HG03066 (cell line): ENCODE results near the gene CCDC192.

ENCODE experiments used
- ATAC-seq: cut with Tn5 transposase; IDR thresholded peaks from one replicate; pipeline ENCODE4 v1.9.1; 2021; ENCODE audit warnings: low read depth; ENCODE audit not compliant: unreplicated experiment

Gene CCDC192

DNA sequence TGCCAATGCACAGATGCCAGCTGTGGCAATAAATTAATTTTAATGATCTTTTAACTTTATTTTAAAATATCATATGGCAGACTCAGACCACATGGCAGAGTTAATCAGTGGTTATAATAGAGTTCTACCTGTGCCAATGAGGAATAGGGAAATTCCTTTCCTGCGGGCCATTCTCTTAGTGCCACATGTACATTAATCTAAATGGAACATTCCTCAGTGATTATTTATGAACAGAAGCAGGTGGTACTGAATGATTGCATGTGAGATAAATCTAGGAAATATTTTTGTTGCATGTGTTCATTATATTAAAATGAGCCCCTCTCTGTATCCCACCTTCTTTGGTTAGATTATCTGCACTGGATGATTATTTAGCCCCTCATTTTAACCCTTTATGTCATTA lies 102.3 kb downstream of the CCDC192 start:
- ATAC-seq, result no peak

DNA sequence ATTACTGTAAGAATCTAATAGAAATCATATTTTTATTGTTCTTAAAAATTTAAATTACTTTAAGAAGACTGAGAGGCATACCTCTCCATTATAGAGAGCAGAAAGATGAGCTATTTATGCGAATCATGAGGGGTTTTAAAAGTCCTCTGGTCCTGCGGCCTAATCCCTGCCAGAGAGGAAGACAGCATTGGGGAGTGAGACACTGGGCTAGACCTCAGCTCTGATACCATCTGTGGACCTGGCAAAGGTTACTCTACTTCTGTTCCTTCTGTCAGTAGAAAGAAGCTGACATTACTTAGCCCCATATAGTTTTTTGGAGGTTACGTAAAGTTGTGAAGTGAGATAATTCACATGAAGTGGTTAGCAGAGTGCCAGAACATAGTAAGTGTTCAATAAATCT lies 103.6 kb downstream of the CCDC192 start:
- ATAC-seq, result no peak

DNA sequence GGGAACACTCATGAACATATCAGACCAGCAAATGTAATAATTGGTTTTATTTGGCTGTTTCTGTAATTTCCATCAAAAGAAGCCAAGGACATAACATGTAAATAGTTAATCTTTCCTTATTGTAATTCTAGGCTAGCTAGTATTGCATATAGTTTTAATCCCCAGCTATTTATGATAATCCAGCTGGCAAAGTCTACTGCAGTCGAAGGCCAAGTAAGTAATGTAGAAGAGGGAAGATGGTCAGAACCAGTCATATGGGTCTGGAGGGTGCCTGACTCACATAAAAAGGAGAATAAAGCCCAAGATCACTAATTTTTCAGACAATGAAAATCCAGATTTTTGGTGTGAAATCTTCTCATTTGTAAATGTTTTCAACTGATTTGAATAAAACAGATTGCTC lies 106.3 kb downstream of the CCDC192 start:
- no peak for ATAC-seq

DNA sequence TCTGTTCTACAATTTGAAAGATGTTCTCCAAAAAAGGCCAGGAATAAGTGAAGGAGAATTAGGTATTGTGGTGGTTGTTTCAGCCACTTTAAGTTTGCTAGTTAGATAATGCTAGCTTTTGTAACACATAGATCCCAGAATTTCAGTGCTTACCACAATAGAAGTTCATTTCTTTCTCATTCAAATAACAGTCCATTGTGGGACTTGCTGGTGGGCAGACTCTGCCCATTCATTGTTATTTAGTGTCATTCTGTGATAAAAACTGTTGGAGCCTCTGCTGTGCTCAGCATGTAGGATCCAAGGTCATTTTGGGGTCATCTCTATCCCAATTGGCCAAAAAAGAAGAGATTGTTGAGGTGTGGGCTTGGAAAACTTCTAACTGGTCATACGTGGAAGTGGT lies 106.8 kb downstream of the CCDC192 start:
- ATAC-seq, result no peak

DNA sequence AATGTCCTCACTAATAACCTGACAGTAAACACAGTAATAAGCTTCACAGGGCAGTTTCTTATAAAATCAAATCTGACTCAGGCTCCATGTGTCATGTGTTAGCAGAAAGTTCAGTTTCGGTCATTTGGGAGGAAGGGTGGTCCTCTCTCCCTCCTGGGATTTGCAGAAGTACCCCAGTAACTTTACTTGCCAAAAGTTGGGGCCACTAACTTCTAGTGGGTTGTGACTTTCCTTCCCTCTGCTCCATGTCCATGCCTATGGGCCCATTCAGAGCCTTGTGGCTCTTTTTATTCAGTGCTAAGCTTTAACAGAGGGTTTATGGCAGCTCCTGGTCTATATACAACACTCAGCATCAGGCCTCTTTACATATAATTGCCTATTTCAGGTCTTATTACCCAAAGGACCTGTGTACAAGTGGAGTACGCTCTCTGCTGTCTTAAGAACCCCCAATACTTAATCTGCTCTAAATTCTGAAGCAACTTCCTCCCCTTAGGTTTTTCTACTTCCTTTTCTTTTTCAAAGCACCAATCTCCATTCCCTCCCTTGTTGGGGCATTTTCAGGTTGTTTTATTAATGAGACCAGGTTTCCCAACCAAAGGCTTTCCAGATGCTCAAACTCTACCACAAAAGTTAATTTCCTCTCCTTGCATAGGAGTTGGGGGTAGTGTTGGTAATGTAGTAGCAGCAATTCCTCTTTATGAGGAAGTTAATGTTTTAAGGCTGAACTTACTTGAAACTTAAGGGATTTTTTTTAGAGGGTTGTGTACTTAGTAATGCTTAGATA lies 107.7 kb downstream of the CCDC192 start:
- ATAC-seq, result no peak

DNA sequence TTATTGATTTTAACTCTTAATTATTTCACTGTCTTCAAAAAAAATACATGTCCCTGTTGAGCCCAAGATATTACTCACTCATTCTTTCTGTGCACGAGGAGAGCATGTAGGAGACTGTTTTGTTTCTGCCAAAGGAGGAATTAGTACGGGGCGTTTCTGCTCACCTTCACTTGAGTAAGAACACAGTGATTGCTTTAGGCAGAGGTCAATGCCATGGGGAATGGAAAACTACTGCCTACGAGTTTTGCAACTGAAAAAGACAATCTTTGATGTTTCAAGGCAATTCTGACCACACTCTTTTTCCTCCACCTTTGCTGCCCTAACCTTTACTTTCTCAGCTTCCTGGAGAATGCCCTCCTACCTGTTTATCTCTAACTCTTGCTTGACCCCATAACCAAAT lies 109.4 kb downstream of the CCDC192 start:
- ATAC-seq, result no peak

DNA sequence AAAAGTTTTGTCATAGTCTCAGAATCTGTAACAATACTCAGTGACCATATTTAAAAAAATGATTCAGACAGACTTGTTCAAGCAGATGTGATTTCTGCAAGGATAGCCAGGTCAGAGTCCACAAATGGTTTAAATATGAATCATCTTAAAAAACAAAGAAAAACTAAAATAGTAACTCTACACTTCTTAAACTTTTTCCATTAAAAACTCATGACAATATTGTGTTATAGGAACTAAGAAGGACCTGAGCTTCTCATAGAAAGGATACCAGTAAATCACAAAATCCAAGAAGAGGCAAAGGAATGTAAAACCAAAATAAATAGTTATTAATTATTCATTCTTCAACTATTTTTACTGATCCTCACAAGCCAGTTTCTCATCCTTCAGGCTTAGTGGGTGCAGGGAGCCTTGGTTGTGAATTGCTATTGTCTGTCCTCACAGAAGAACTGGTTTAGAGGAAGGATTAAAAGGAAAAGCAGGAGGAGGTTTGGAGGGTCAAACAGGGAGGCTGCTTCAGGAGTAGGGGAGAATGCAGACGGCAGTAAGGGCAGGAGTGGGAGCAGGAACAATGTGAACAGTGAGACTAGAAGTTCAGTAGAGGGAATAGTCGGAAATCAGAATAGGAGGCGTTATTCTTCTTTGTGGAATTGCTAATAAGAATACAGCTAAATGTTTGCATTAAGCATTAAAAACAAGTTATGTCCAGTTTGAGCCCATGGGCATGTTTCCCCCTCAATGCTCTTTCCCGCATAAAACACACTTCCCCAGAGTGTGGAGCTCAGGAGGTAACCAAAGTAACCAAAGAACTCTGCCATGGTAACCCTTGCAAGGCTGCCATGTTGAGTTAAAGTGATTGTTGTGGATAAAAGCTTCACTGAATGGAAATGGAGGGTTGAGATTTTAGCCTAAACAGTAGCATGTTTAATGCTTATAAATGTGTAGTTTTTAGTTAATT lies 110.7 kb downstream of the CCDC192 start:
- no peak for ATAC-seq

DNA sequence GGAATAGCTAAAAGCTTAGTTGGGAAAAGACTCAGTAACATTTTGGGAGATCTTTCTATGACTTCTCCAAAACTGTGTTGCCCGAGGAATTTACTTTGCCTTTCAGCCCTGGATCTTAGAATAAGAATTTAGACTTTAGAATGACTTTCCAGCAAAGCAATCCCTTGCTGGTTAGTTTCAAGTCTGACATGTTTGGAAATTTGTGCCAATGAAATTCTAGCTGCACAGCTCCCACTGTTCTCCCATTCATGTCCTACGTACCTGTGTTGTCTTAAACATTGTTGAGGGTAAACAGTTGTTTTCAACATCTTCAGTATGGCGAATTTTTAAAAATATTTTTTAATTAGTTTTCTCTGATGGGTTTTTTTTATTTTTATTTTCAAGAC lies 111.4 kb downstream of the CCDC192 start:
- no peak for ATAC-seq

DNA sequence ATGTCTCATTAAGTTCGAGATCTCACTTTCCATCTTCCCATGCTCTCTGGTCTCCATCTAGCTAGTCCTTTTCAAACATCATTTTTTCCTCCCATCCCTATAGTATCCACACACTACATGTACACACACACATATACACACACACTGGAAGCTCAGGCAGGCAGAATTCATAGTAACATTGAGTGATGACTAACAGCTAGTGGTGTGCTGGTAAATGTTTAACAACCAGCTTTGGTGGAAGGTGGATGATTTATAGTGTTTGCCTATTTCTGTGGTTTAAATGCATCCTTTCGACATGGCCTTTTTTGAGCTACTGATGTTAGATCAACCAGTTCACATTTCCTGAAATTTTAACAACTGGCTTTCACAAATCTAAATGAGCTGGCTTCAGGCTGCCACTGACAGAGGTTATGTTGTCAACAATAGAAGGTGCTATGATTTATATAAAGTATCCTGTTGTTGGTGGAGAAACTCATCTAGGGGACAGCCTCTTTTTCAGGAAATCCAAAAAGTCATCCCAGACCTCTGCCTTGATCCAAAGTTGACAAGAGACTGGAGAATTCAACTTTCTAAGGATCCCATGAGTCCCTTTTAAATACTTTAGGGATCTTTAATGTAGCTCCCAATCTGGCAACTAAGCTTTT lies 117.8 kb downstream of the CCDC192 start:
- peak; percentile 88 for ATAC-seq

DNA sequence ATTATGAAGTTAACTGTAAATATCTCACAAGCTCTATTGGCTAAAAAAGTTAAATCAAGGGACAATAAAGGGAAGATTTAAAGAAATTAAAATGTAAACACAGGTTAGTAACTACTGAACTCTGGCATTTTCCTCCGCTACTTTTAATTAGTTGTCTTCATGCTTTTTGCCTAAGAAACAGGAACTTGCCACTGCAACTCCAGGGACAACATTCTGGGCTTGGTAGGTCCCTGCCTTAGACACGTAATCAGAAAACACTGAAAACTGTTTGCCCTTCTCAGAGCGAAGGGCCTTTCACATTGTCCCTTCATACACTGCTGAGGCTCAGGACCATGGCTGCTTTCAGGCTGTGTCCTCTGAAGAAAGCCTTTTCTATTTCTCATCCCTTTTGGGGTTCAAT lies 118.7 kb downstream of the CCDC192 start:
- ATAC-seq, result no peak

DNA sequence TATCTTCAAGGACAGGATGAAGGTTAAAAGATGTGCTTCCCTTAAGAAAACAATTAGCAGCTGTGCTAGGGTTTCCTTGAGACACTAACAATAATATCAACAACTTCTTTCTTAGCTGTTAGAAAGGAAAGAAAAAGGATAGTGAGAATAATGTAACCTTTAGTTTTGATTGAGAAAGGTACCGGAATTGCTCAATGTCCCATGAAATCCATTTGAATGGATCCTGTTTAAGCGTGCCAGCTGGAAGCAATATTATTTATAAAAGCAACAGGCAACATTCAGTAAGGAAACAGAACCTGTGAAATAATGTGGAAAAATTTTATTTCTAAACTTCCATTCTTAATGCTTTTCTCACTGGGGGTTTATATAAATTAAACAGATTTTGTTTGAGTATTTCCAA lies 120.9 kb downstream of the CCDC192 start:
- no peak for ATAC-seq

DNA sequence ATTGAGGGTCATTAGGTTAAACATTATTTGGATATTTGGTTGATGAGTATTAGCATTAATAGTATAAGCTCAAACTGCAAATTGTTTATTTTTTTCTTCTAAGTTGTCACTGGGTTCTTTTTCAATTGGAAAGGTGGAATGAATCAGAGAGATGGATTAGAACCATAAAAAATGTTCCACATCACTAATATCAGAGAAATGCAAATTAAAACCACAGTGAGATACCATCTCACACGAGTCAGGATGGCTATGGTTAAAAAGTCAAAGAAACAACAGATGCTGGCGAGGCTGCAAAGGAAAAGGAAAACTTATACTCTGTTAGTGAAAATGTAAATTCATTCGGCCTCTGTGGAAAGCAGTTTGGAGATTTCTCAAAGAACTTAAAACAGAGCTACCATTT lies 122.8 kb downstream of the CCDC192 start:
- no peak for ATAC-seq

DNA sequence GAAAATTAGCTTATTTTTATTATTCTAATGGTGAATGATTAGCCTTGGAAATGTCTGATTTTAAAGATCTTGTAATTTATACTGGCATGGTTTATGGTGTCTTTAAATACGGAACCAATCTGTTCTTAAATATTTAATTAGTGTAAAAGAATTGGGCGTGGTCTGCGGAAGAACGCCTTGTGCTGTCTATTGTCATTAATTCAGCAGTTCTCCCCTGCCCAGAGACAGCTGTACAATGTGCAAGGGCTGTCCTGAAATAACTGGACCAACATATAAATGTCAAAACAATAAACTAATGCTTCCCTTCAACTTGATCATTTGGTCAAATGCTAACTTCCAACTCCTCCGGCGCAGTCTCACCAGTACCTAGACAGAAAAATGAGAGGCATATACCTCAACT lies 124.3 kb downstream of the CCDC192 start:
- ATAC-seq, result no peak

DNA sequence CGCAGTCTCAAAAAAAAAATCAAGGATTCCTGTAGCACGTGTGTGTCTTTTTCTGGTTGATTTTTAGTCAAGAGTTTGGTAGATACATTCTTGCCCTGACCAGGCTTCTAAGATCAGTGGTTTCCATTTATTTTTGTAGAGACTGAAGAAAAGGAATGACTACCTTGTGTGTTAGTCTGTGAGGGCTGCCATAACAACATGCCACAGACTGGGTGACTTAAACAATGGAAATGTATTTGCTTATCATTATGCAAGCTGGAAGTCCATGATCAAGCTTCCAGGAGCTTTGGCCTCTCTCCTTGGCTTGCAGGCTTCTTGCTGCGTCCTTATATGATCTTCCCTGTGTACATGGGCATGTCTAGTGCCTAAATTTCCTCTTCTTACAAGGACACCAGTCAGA lies 127.0 kb downstream of the CCDC192 start:
- ATAC-seq, result no peak

DNA sequence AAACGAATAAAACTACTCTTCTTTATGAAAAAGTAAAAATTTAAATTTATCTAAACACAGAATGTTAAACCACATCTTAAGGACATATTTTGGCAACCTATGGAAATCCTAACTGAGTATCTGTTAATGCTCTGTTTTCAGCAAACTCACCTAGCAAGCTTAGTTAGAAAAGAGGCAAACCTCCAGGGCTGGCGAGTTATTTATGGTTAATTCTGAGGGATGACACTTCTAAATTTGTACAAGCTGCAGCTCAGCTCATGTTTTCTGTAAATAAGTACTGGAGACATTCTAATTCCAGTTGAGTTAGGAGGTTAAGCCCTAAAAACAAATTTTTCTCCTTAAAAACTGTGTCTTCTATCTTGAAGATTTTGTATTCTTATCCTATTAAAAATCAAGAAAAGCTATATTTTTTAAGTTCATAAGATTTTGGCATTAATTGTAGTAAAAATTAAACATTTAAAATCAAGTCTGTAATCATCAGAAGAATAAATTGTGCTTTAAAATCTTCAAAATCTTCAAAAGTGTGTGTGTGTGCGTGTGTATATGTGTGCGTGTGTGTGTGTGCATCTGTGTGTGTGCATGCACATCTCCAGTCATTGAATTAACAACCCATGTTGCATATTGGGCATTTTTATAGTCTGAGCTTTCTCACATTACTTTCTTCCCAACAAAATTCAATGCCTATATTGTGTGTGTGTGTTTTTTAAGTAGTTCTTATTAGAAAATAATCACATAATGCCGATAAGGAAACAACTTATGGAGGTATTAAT lies 127.8 kb downstream of the CCDC192 start:
- ATAC-seq, result no peak

DNA sequence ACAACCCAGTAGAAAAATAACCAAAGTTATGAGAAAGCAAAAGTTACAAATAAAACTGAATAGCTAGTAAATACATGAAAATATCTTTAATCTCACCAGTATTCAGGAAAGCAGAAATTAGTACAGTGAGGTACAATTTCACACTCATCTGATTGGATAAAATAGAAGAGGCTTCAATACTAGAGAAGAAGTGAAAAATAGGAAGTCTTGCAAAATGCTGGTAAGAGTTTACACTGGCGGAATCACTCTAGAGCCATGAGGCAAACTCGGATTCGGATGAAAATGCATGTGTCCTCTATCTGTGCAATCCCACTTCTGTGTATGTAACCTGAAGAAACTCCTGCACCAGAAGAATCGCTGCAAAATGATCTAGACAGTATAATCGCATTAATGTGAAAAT lies 128.9 kb downstream of the CCDC192 start:
- no peak for ATAC-seq

DNA sequence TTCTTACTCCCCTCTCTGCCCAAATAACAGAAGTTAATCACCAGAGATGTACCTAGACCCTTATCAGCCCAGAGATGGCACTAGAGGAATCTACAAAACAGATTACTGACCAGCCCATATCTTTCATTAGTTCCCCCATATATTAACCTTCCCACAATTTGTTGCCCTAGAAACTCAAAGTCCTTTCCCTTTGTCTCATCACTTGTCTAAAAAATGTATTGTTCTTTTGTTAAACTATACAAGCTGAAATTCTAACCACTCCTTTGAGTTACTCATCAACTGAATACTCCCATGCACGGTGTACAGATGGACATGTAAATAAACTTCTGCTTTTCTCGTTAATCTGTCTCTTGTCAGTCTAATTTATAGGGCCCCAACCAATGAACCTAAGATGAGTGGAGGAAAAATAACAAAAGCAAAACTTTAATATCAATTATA lies 130.9 kb downstream of the CCDC192 start:
- ATAC-seq, result peak; percentile 52

DNA sequence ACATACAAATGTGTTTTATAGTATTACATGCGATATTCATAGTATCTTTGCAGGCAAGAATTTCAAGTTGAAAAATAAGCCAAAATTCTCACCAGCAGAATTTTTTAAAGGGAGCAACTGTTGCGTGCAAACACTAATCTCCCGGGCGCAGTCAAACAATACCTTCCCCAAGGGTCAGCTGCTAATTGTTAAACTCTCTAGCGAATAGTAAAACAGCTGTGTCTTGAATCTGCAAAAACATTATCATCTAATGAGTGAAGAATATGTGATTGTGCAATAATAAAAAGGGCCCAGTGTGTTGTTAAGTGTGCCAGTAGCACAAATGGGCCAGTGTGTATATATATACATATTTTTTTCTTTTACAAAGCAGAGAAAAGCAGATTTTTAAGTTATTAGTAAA lies 131.4 kb downstream of the CCDC192 start:
- no peak for ATAC-seq

DNA sequence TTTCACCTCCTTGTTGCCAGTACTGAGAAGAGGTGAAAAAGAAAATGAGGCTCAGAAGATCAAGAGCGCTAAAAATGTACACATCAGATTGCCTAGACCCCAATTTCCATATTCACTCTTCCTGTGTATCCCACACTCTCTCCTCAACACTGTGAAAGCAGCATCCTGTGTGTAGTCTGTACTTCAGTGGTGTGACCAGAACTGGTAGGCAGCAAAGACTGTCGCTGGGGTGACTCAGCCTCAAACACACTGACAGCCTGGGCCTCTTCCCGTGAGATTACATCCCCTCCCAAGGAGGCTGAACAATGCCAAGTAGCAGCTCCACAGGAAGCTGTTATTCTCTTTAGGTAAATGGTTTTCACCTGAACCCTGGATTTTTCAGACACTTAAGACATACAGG lies 135.5 kb downstream of the CCDC192 start:
- ATAC-seq, result no peak

DNA sequence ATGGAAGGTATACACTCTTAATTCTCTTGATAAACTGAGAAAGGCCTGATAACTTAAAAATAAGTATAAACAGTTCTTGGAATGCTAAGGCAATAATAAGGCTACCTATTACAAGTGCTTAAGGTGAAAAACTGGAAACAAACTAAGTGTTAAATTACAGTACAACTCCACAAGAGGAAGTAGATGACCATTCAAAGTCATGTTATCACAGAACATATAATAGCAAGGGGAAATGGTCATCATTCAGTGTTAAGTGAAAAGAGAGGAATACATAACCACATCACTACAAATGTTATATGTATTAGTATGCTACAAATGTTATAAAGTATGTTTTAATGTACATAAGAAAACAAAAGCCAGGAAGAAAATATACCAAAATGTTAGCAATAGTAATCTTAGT lies 135.9 kb downstream of the CCDC192 start:
- ATAC-seq, result no peak
